Neural progenitor cell (in vitro differentiated cells): Measurements from ENCODE around the gene CSF2. TPM values are rescaled to one million over a fixed set of nuclear protein-coding genes. Genes with fewer than 3 reads are reported as not detected.
"Not testable (repeated sequence)": the region's sequence is repeated elsewhere in the genome, so short reads cannot be mapped to it uniquely, and the experiment has no call there.

ENCODE experiments used
- DNase-seq: peaks from one replicate; pipeline ENCODE4 v3.0.0-alpha.2; 2016; ENCODE audit warnings: low spot score
- H2AFZ ChIP-seq: fragments of 200-600 bp; sonication (generic); replicated peaks from 2 replicates; pipeline ENCODE4 v1.6.1; 2016; ENCODE audit warnings: antibody characterized with exemption
- H3F3A ChIP-seq: fragments of 200-600 bp; sonication (generic); 2 replicates; pipeline ENCODE4 v1.6.1; 2016; ENCODE audit warnings: antibody characterized with exemption, low read depth
- H3K27ac ChIP-seq: fragments of 200-600 bp; sonication (generic); 2 replicates; pipeline ENCODE4 v1.5.1; 2016; ENCODE audit warnings: mild to moderate bottlenecking
- H3K27me3 ChIP-seq: fragments of 200-600 bp; sonication (generic); 2 replicates; pipeline ENCODE4 v1.6.1; 2016; ENCODE audit warnings: mild to moderate bottlenecking, moderate library complexity
- H3K36me3 ChIP-seq: fragments of 200-600 bp; sonication (generic); 2 replicates; pipeline ENCODE4 v1.5.1; 2016
- H3K4me1 ChIP-seq: fragments of 200-600 bp; sonication (generic); 2 replicates; pipeline ENCODE4 v1.6.1; 2016; ENCODE audit warnings: mixed run types
- H3K4me2 ChIP-seq: fragments of 200-600 bp; sonication (generic); 2 replicates; pipeline ENCODE4 v1.6.1; 2016
- H3K4me3 ChIP-seq: fragments of 200-600 bp; sonication (generic); 2 replicates; pipeline ENCODE4 v1.5.1; 2016
- H3K79me2 ChIP-seq: fragments of 200-600 bp; sonication (generic); 2 replicates; pipeline ENCODE4 v1.6.1; 2016; ENCODE audit warnings: low read depth
- H3K9ac ChIP-seq: fragments of 200-600 bp; sonication (generic); 2 replicates; pipeline ENCODE4 v1.6.1; 2016
- H3K9me3 ChIP-seq: fragments of 200-600 bp; sonication (generic); 2 replicates; pipeline ENCODE4 v1.5.1; 2016; ENCODE audit warnings: low read depth
- H4K20me1 ChIP-seq: fragments of 200-600 bp; sonication (generic); 2 replicates; pipeline ENCODE4 v1.6.1; 2016; ENCODE audit warnings: low read depth
- H3K27ac Mint-ChIP-seq: 3 replicates; pipeline ENCODE4 v1.8.0; 2021; ENCODE audit warnings: mixed read lengths
- H3K27me3 Mint-ChIP-seq: 2 replicates; pipeline ENCODE4 v1.8.0; 2022; ENCODE audit warnings: low read depth, mild to moderate bottlenecking, inconsistent platforms, moderate library complexity, mixed read lengths; ENCODE audit not compliant: insufficient read depth
- H3K36me3 Mint-ChIP-seq: 3 replicates; pipeline ENCODE4 v1.8.0; 2021; ENCODE audit warnings: mixed read lengths
- H3K4me1 Mint-ChIP-seq: 3 replicates; pipeline ENCODE4 v1.8.0; 2021; ENCODE audit warnings: mixed read lengths
- H3K4me3 Mint-ChIP-seq: 3 replicates; pipeline ENCODE4 v1.8.0; 2021; ENCODE audit warnings: mild to moderate bottlenecking, moderate library complexity, mixed read lengths
- H3K9me3 Mint-ChIP-seq: 3 replicates; pipeline ENCODE4 v1.8.0; 2020; ENCODE audit warnings: mixed read lengths
- small RNA-seq: library from RNA; depleted of rRNA; stranded (forward); fragments of <200 nt; gene quantifications from one replicate; pipeline ENCODE3, GENCODE V24; 2015
- total RNA-seq: library from RNA; depleted of rRNA; stranded (reverse); fragments of >200 nt; gene quantifications from 2 replicates; pipeline ENCODE4 v1.2.3, GENCODE V29; 2015; ENCODE audit warnings: low replicate concordance

CSF2 gene
- total RNA-seq, 1 donor from 2014 or later = not detected

- not testable (repeated sequence) for H3K36me3 Mint-ChIP-seq, H3K4me1 ChIP-seq, H2AFZ ChIP-seq, H3K4me1 Mint-ChIP-seq, H3K36me3 ChIP-seq, H3K9ac ChIP-seq, H3K27me3 ChIP-seq, H3K27ac Mint-ChIP-seq, H3K4me2 ChIP-seq, H3K4me3 Mint-ChIP-seq, H3K9me3 ChIP-seq, H3K27ac ChIP-seq, H3F3A ChIP-seq, H3K9me3 Mint-ChIP-seq, H3K27me3 Mint-ChIP-seq, DNase-seq, H3K4me3 ChIP-seq, H4K20me1 ChIP-seq, H3K79me2 ChIP-seq
These were observed 49.4 kb downstream of the CSF2 start for GRCh38 chr5:132122971-132123370.

GRCh38 chr5:132123578-132123977 is 50.0 kb downstream of the CSF2 start:
- DNase-seq, H3K36me3 Mint-ChIP-seq, H3K27me3 ChIP-seq, H3F3A ChIP-seq, H3K4me3 Mint-ChIP-seq, H3K27ac Mint-ChIP-seq, H3K9me3 Mint-ChIP-seq, H3K4me1 ChIP-seq, H3K9ac ChIP-seq, H2AFZ ChIP-seq, H3K9me3 ChIP-seq, H3K4me2 ChIP-seq, H4K20me1 ChIP-seq, H3K4me3 ChIP-seq, H3K79me2 ChIP-seq, H3K4me1 Mint-ChIP-seq, H3K27me3 Mint-ChIP-seq, H3K36me3 ChIP-seq, H3K27ac ChIP-seq: not testable (repeated sequence)

Small RNA genes lying within 50 kb of the gene (small RNA-seq; reads per million reads assigned to genes)
- gene RF00285 = not detected

Other genes with a start within 250 kb of the CSF2 start
- not detected in 2 replicates for gene MEIKIN, start 128.1 kb upstream of the CSF2 start, total RNA-seq
- not detected in 2 replicates for gene ACSL6, start 62.1 kb upstream of the CSF2 start, total RNA-seq
- not detected in 2 replicates for gene IL3, start 13.1 kb upstream of the CSF2 start, total RNA-seq
- 12.4 and 15.9 TPM in 2 replicates for gene P4HA2, start 154.1 kb downstream of the CSF2 start, total RNA-seq
- 8.3 and 10.3 TPM in 2 replicates for gene PDLIM4, start 183.9 kb downstream of the CSF2 start, total RNA-seq
- gene SLC22A4, start 220.6 kb downstream of the CSF2 start, total RNA-seq = 0.06 and 0.09 TPM in 2 replicates